Measurements from ENCODE around the gene NGF. TPM values are rescaled to one million over a fixed set of nuclear protein-coding genes. Genes with fewer than 3 reads are reported as not detected.

The NGF gene
- total and polyA plus RNA-seq, 2 of the 4 experiments (the other 2 are of a cell fraction), result 12.5 to 21.7 TPM

DNA sequence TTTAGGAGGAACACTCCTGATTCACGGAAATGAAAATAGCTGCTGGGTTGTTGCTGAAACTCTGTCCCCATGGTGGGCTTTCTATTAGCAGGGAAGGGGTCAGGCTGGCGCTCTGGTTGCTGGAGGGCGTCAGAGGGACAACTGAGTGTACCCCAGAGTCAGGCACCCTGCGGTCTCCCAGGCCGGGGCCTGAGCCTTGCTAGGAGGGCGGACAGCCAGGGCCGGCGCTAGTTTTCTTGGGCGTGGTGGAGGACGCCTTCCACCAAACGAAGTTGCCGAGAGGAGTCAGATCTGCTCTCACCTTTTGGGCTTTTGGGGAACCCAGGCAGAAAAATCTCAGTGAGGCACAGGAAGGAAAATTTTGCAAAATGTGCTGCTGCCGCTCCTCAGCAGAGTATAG is 54.8 kb downstream of the NGF start:
- Histone ChIP-seq H3K56ac (ENCODE audit: extremely low read depth, insufficient read depth, low read length) (no peak overlapping the region), H3K4me2 (ENCODE audit: low read depth, low read length) (no peak overlapping the region), H2AK5ac (ENCODE audit: low read depth, low read length) (no peak overlapping the region), H2BK120ac (ENCODE audit: low read depth, low read length) (no peak overlapping the region), H3K27me3 (ENCODE audit: control insufficient read depth, insufficient read depth, low read length) (no peaks in the 10 kb centered on the region), H2BK5ac (ENCODE audit: low read depth, low read length, poor library complexity, severe bottlenecking) (no peak overlapping the region), H3K23ac (ENCODE audit: low read depth, low read length) (no peak overlapping the region), H3K9me1 (ENCODE audit: insufficient read depth, low read length) (peaks cover 3% of the 10 kb centered on the region; the same call in 1 of the 2 replicates), H4K5ac (ENCODE audit: low read depth, low read length) (no peak overlapping the region), H3K36me3 (ENCODE audit: control insufficient read depth, insufficient read depth, low read length) (peaks cover 3% of the 10 kb centered on the region; the same call in 1 of the 2 replicates), H3K27ac (ENCODE audit: insufficient read depth, low read length) (no peak overlapping the region), H3K4me3 (ENCODE audit: insufficient read depth, low read depth, low read length) (no peak overlapping the region), H3K9ac (ENCODE audit: low read depth, low read length) (no peak overlapping the region), H2AK9ac (replicated peaks; ENCODE audit: low read depth, low read length, poor library complexity) (no peak overlapping the region), H3K4ac (ENCODE audit: low read depth, low read length) (no peak overlapping the region), H3K14ac (replicated peaks; ENCODE audit: low read depth, low read length) (no peak overlapping the region), H3K9me3 (ENCODE audit: control insufficient read depth, insufficient read depth, low read length) (no peaks in the 10 kb centered on the region), H4K20me1 (ENCODE audit: insufficient read depth, low read length) (no peaks in the 10 kb centered on the region), H3K4me1 (ENCODE audit: control insufficient read depth, insufficient read depth, low read length) (peaks cover 5% of the 10 kb centered on the region; the same call in 1 of the 2 replicates), H2BK15ac (ENCODE audit: low read depth, low read length) (no peak overlapping the region), H3K18ac (ENCODE audit: low read depth, low read length) (no peak overlapping the region), H4K91ac (ENCODE audit: insufficient read depth, low read depth, low read length) (no peak overlapping the region), H3K79me1 (ENCODE audit: low read depth in 1 of 2, low read length in 2 of 2) (no peaks in the 10 kb centered on the region), H2AFZ (replicated peaks; ENCODE audit: low read length, poor library complexity) (no peak overlapping the region), H4K8ac (ENCODE audit: low read depth in 2 of 2, low read length in 2 of 2) (no peak overlapping the region), H2BK20ac (ENCODE audit: low read depth, low read length) (no peak overlapping the region)
- ChIA-PET CTCF (no interaction called here), POLR2A (ENCODE audit: unreplicated experiment) (no interaction called here)
- in situ Hi-C loops (cut with MboI; ENCODE audit: low sequenced_read_pairs), result no loop called here
- BruUV-seq (replicated peaks), result no TSS peak
- 89% methylated on average over 9 of the region's 13 CpGs; no CpG with 5 or more reads in 1 of the 2 experiments for WGBS, 2 experiments (ENCODE audit: extremely low coverage in 2 of 2, insufficient read length in 1 of 2)
- dilution Hi-C loops (cut with HindIII; ENCODE audit: low sequenced_read_pairs, unreplicated experiment), result no loop called here
- ATAC-seq (ENCODE audit: low read depth) (no peak), DNase-seq (no peak)
- intact Hi-C loops (cut with micrococcal nuclease), result no loop called here
- TF ChIP-seq POLR2A (IDR thresholded peaks at IDR 0.05; ENCODE audit: low read depth, low read length), result no peak

Measured in IMR-90 (cell line).